ENCODE results near the gene METTL8. TPM values are rescaled to one million over a fixed set of nuclear protein-coding genes. Genes with fewer than 3 reads are reported as not detected.

Gene METTL8
- polyA plus RNA-seq, 3 donors, result 3.3 to 9.8 (median 6.9) TPM

GRCh38 chr2:171341394-171342066 is 92.3 kb downstream of the METTL8 start:
- H3K4me2 ChIP-seq (replicated peaks; ENCODE audit: extremely low read depth, low read length, poor library complexity, severe bottlenecking), result no peak overlapping the region
- no peak overlapping the region for H3K4me3 ChIP-seq (replicated peaks in 1 of 3; ENCODE audit: low read depth in 2 of 3, low read length in 3 of 3)
- H3K9ac ChIP-seq (ENCODE audit: insufficient read depth, low read length, poor library complexity, severe bottlenecking), result no peak overlapping the region
- H3K4me1 ChIP-seq (ENCODE audit: control insufficient read depth in 1 of 2, insufficient read depth in 2 of 2, low read length in 2 of 2), result no peaks in the 10 kb centered on the region
- 100% methylated on average over 1 of the region's 7 CpGs for WGBS (ENCODE audit: insufficient coverage)
- intact Hi-C loops (cut with micrococcal nuclease), result no loop called here
- H3K27me3 ChIP-seq (ENCODE audit: control insufficient read depth in 2 of 2, insufficient read depth in 2 of 2, low read length in 2 of 2), result no peaks in the 10 kb centered on the region
- H4K20me1 ChIP-seq (ENCODE audit: insufficient read depth, low read length), result no peaks in the 10 kb centered on the region
- no peaks in the 10 kb centered on the region for H3K79me2 ChIP-seq (ENCODE audit: insufficient read depth, low read length)
- no peaks in the 10 kb centered on the region for H3K9me3 ChIP-seq (replicated peaks in 1 of 2; ENCODE audit: control insufficient read depth in 1 of 2, insufficient read depth in 1 of 2, low read length in 2 of 2)
- Mint-ChIP-seq H3K27ac (no peak overlapping the region), H3K4me1 (peaks cover 9% of the 10 kb centered on the region), H3K27me3 (ENCODE audit: low read depth in 3 of 3) (peaks cover 0 to 2% (median 1%) of the 10 kb centered on the region in 3 donors), H3K9me3 (peaks cover 0 to 3% (median 0%) of the 10 kb centered on the region in 7 donors), H3K36me3 (no peaks in the 10 kb centered on the region), H3K4me3 (no peak overlapping the region)
- H2AFZ ChIP-seq (ENCODE audit: insufficient read depth, low read depth, low read length, poor library complexity, severe bottlenecking), result no peak overlapping the region
- TF ChIP-seq CTCF (IDR thresholded peaks at IDR 0.05), result no peak
- H3K36me3 ChIP-seq (replicated peaks in 1 of 2; ENCODE audit: control insufficient read depth in 1 of 2, insufficient read depth in 2 of 2, low read length in 2 of 2), result no peaks in the 10 kb centered on the region
- no peak for DNase-seq
- H3K27ac ChIP-seq (ENCODE audit: low read depth in 1 of 2, low read length in 2 of 2), result no peak overlapping the region

- no CpG with 5 or more reads among the region's 1 CpG for WGBS (ENCODE audit: insufficient coverage)
Measured at GRCh38 chr2:171334946-171335345, 98.8 kb downstream of the METTL8 start.

More at GRCh38 chr2:171334946-171335345, 98.8 kb downstream of the METTL8 start:
- Histone ChIP-seq H2AFZ (ENCODE audit: insufficient read depth, low read depth, low read length, poor library complexity, severe bottlenecking) (no peak overlapping the region), H3K79me2 (ENCODE audit: insufficient read depth, low read length) (no peaks in the 10 kb centered on the region), H3K4me2 (replicated peaks; ENCODE audit: extremely low read depth, low read length, poor library complexity, severe bottlenecking) (no peak overlapping the region), H3K27ac (ENCODE audit: low read depth in 1 of 2, low read length in 2 of 2) (no peak overlapping the region), H3K4me3 (replicated peaks in 1 of 3; ENCODE audit: low read depth in 2 of 3, low read length in 3 of 3) (no peak overlapping the region), H3K36me3 (replicated peaks in 1 of 2; ENCODE audit: control insufficient read depth in 1 of 2, insufficient read depth in 2 of 2, low read length in 2 of 2) (no peaks in the 10 kb centered on the region), H3K9me3 (replicated peaks in 1 of 2; ENCODE audit: control insufficient read depth in 1 of 2, insufficient read depth in 1 of 2, low read length in 2 of 2) (no peaks in the 10 kb centered on the region), H3K4me1 (ENCODE audit: control insufficient read depth in 1 of 2, insufficient read depth in 2 of 2, low read length in 2 of 2) (peaks cover 3 to 6% of the 10 kb centered on the region in 2 donors), H3K27me3 (ENCODE audit: control insufficient read depth in 2 of 2, insufficient read depth in 2 of 2, low read length in 2 of 2) (no peaks in the 10 kb centered on the region), H4K20me1 (ENCODE audit: insufficient read depth, low read length) (no peaks in the 10 kb centered on the region), H3K9ac (ENCODE audit: insufficient read depth, low read length, poor library complexity, severe bottlenecking) (no peak overlapping the region)
- DNase-seq, result no peak
- TF ChIP-seq CTCF (IDR thresholded peaks at IDR 0.05), result no peak
- H3K4me3 Mint-ChIP-seq, result no peak overlapping the region
- H3K36me3 Mint-ChIP-seq, result no peaks in the 10 kb centered on the region
- intact Hi-C loops (cut with micrococcal nuclease), result no loop called here
- H3K27me3 Mint-ChIP-seq (ENCODE audit: low read depth in 3 of 3), result peaks cover 0 to 2% (median 0%) of the 10 kb centered on the region in 3 donors
- H3K27ac Mint-ChIP-seq, result no peak overlapping the region
- H3K4me1 Mint-ChIP-seq, result peaks cover 13% of the 10 kb centered on the region
- H3K9me3 Mint-ChIP-seq, result peaks cover 0 to 3% (median 0%) of the 10 kb centered on the region in 7 donors

All from CD14-positive monocyte (primary cell).